CD8-positive, alpha-beta memory T cell (primary cell): ENCODE measurements around the gene ARMH1. TPM values are rescaled to one million over a fixed set of nuclear protein-coding genes. Genes with fewer than 3 reads are reported as not detected.

Experiments
- CTCF ChIA-PET: fragments of 350-600 bp; sonication (Branson Sonifier 250); formaldehyde crosslinking; loops from one replicate; lab custom pipeline; 2021; ENCODE audit warnings: antibody characterized with exemption; lab: Charles Lee
- POLR2A ChIA-PET: fragments of 350-600 bp; sonication (Branson Sonifier 250); formaldehyde crosslinking; loops from one replicate; lab custom pipeline; 2021; ENCODE audit warnings: antibody characterized with exemption; lab: Charles Lee
- DNase-seq, 5 donors: peaks; one replicate each; pipeline versions ENCODE4 v3.0.0 to v3.0.0-alpha.2; 2020 to 2022; ENCODE audit warnings: mixed read lengths in 1 of 5
- H3K27ac ChIP-seq: one replicate; pipeline ENCODE4 v1.7.0; 2013; ENCODE audit warnings: low read depth, mild to moderate bottlenecking, low read length, moderate library complexity
- H3K27me3 ChIP-seq: 2 replicates; pipeline ENCODE4 v1.7.0; 2013; ENCODE audit warnings: low read length, mild to moderate bottlenecking; ENCODE audit not compliant: insufficient read depth, poor library complexity, severe bottlenecking
- H3K36me3 ChIP-seq: 2 replicates; pipeline ENCODE4 v1.7.0; 2013; ENCODE audit warnings: mild to moderate bottlenecking, low read length, moderate library complexity; ENCODE audit not compliant: insufficient read depth
- H3K4me1 ChIP-seq: 2 replicates; pipeline ENCODE4 v1.7.0; 2013; ENCODE audit warnings: mild to moderate bottlenecking, low read length, moderate library complexity; ENCODE audit not compliant: insufficient read depth
- H3K4me3 ChIP-seq: 2 replicates; pipeline ENCODE4 v1.7.0; 2013; ENCODE audit warnings: mild to moderate bottlenecking, low read length
- H3K9me3 ChIP-seq: 2 replicates; pipeline ENCODE4 v1.7.0; 2013; ENCODE audit warnings: mild to moderate bottlenecking, low read length
- H3K27ac Mint-ChIP-seq, 8 donors: one replicate each; pipeline ENCODE4 v1.8.0; 2020 to 2021; ENCODE audit warnings: mixed read lengths in 8 of 8, mild to moderate bottlenecking in 6 of 8, inconsistent platforms in 3 of 8, moderate library complexity in 3 of 8
- H3K27me3 Mint-ChIP-seq, 2 donors: one replicate each; pipeline ENCODE4 v1.8.0; 2020 to 2021; ENCODE audit warnings: mixed read lengths in 2 of 2, mild to moderate bottlenecking in 1 of 2, moderate library complexity in 1 of 2
- H3K36me3 Mint-ChIP-seq, 3 donors: one replicate each; pipeline ENCODE4 v1.8.0; 2020 to 2021; ENCODE audit warnings: mixed read lengths in 3 of 3, inconsistent platforms in 1 of 3, mild to moderate bottlenecking in 1 of 3
- H3K4me1 Mint-ChIP-seq, 3 donors: one replicate each; pipeline ENCODE4 v1.8.0; 2020 to 2021; ENCODE audit warnings: mixed read lengths in 3 of 3, inconsistent platforms in 1 of 3, mild to moderate bottlenecking in 1 of 3
- H3K4me3 Mint-ChIP-seq, 7 donors: one replicate each; pipeline ENCODE4 v1.8.0; 2020 to 2021; ENCODE audit warnings: mixed read lengths in 7 of 7, mild to moderate bottlenecking in 6 of 7, moderate library complexity in 4 of 7, inconsistent platforms in 2 of 7
- H3K9me3 Mint-ChIP-seq, 5 donors: one replicate each; pipeline ENCODE4 v1.8.0; 2020 to 2022; ENCODE audit warnings: mixed read lengths in 5 of 5, mild to moderate bottlenecking in 3 of 5, moderate library complexity in 2 of 5, inconsistent platforms in 1 of 5
- polyA plus RNA-seq: library from polyadenylated mRNA; unstranded; fragments of 300-500 nt; fragmentation: Illumina TruSeq; gene quantifications from one replicate; pipeline ENCODE4 v1.2.3, GENCODE V29; 2021
- total RNA-seq, 2 experiments: library from RNA; stranded (reverse); gene quantifications; one replicate each; pipeline ENCODE4 v1.2.3, GENCODE V29; 2021

The ARMH1 gene
- total and polyA plus RNA-seq, 3 experiments from 2014 or later = 21.1 to 38.0 (median 33.3) TPM

DNA sequence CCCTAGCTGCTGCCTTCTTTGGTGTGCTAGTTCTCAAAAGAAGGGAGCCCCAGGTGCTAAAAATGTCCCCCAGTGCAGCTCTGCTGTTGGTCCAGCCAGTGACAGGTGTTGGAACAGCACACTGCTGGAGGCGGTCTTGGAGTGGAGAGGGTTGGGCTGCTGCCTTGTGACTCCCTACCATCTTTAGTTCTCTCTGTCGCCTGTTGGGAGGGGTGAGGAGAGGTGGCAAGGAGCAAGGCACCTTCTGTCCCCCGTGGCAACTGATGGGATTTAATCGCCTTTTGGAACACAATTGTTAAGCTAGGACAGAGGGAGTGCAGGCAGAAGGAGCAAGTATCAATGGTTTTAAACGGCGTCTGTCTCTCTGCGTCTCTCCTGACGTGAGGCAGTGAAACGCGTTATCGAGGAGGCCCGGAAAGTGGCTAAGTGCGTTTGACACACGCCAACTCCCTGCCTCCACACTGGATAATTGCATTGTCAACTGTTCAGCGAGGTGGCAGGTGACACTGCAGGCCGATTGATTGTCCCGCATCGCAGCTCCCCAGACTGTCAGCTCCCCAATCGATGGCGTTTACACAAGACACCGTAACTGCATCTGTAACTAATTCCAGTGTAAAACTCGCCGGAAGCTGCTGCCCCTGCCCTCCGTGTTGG is 34.2 kb upstream of the ARMH1 start:
- H3K27me3 ChIP-seq = no peaks in the 10 kb centered on the region
- DNase-seq = no peak
- no peaks in the 10 kb centered on the region for H3K9me3 ChIP-seq
- H3K36me3 ChIP-seq = peaks cover 67% of the 10 kb centered on the region
- H3K9me3 Mint-ChIP-seq = peaks cover 0 to 1% (median 0%) of the 10 kb centered on the region in 5 donors
- H3K4me3 ChIP-seq = no peak overlapping the region
- H3K4me1 ChIP-seq = no peaks in the 10 kb centered on the region
- no peak overlapping the region for H3K27ac ChIP-seq
- POLR2A ChIA-PET = no interaction called here
- peaks cover 14 to 18% (median 16%) of the 10 kb centered on the region in 3 donors for H3K4me1 Mint-ChIP-seq
- no peak overlapping the region for H3K4me3 Mint-ChIP-seq
- peak overlapping the region in 1 of 8 donors; percentile 61 for H3K27ac Mint-ChIP-seq
- H3K27me3 Mint-ChIP-seq = peaks cover 0 to 2% of the 10 kb centered on the region in 2 donors
- peaks cover 6 to 98% (median 15%) of the 10 kb centered on the region in 3 donors for H3K36me3 Mint-ChIP-seq
- CTCF ChIA-PET = interaction anchor here (1.3 to 7.9 kb wide), 2 partner anchors 12 to 30 kb away, joined by 3 to 41 read pairs; no protein-coding TSS in a partner anchor

DNA sequence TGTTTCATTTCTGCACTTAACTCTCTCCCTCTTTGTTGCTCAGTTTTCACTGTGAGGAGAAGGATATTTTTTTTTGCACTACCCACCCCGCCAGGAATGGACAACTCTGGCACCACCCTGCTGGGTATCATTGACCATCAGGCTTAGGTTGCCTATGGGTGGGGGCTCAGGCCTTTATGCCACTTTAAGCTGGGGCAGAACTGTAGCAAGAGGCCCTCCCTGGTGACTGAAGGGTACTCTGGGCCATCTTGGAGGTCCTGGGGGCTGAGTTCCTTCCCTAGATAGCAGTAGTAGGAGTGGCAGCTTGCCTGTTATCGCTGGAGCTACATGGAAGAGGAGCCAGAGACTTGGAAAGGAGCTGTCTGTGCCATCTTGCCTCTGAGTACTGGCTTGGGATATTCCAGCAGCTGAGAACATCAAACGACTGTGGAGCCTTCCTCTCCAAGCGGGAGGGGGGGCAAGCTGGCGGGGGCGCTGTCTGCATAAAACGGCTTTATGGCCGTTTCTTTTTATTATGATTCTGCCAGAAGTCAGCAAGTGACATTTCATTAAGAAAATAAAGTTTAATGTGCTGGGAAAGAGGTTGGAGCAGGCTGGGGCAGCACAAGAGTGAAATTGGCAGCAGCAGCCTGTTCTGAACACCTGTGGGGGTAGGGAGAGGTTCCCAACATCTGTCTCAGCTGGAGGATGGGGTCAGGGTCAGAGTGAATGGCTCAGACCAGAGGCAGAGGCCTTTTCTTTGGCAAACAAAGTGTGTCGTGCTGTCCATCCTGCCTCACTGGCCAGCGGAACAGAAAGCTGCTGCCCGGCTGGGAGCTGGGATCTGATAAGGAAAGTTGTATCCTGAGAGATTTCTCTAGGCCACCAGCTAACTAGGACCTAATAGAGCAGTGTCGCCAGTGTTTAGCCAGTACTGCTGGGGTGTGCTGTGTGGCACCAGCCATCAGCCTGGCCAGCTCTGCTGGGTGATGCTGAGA is 33.1 kb upstream of the ARMH1 start:
- Histone ChIP-seq H3K4me3 (no peak overlapping the region), H3K4me1 (no peaks in the 10 kb centered on the region), H3K36me3 (peaks cover 57% of the 10 kb centered on the region), H3K9me3 (no peaks in the 10 kb centered on the region), H3K27me3 (no peaks in the 10 kb centered on the region), H3K27ac (no peak overlapping the region)
- Mint-ChIP-seq H3K27me3 (peaks cover 0 to 2% of the 10 kb centered on the region in 2 donors), H3K36me3 (peaks cover 6 to 98% (median 15%) of the 10 kb centered on the region in 3 donors), H3K4me1 (peaks cover 5 to 11% (median 8%) of the 10 kb centered on the region in 3 donors), H3K9me3 (peaks cover 0 to 1% (median 0%) of the 10 kb centered on the region in 5 donors), H3K27ac (peak overlapping the region in 3 of 8 donors; percentile 38 to 92 (median 67)), H3K4me3 (no peak overlapping the region)
- ChIA-PET POLR2A (interaction anchor here (1.3 kb wide), 1 partner anchor 11 kb away, joined by 3 read pairs; no protein-coding TSS in a partner anchor), CTCF (interaction anchor here (1.2 to 7.9 kb wide), 2 partner anchors 11 to 69 kb away, joined by 4 to 41 read pairs; no protein-coding TSS in a partner anchor)
- no peak for DNase-seq

DNA sequence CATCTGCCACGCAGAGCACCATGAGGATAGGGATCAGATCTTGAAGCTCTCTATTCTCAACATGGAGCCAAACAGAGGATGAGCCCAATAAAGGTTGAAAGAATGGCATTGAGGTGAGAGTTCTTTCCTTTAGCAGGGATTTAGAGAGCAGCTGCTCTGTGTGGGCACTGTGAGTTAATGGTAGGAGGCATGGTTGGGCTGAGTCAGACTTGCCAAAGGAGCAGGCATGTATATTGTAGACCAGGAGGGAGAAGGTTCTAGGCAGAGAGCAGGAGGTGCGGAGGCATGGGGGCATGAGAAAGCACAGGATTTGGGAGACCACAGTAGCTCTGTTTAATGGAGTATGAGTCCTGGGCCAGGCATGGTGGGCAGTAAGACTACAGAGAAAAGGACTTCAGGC is 32.3 kb upstream of the ARMH1 start:
- peak overlapping the region in 4 of 8 donors; percentile 35 to 92 (median 70) for H3K27ac Mint-ChIP-seq
- CTCF ChIA-PET = interaction anchor here (1.2 to 7.9 kb wide), 2 partner anchors 10 to 70 kb away, joined by 4 to 41 read pairs; no protein-coding TSS in a partner anchor
- Histone ChIP-seq H3K27me3 (no peaks in the 10 kb centered on the region), H3K9me3 (no peaks in the 10 kb centered on the region), H3K4me3 (no peak overlapping the region), H3K4me1 (no peaks in the 10 kb centered on the region), H3K27ac (no peak overlapping the region), H3K36me3 (peaks cover 57% of the 10 kb centered on the region)
- H3K36me3 Mint-ChIP-seq = peaks cover 6 to 98% (median 13%) of the 10 kb centered on the region in 3 donors
- no peak for DNase-seq
- peaks cover 0 to 2% of the 10 kb centered on the region in 2 donors for H3K27me3 Mint-ChIP-seq
- H3K9me3 Mint-ChIP-seq = peaks cover 0 to 1% (median 0%) of the 10 kb centered on the region in 5 donors
- POLR2A ChIA-PET = interaction anchor here (1.3 kb wide), 1 partner anchor 11 kb away, joined by 3 read pairs; no protein-coding TSS in a partner anchor
- H3K4me1 Mint-ChIP-seq = peaks cover 4 to 11% (median 5%) of the 10 kb centered on the region in 3 donors
- H3K4me3 Mint-ChIP-seq = no peak overlapping the region

DNA sequence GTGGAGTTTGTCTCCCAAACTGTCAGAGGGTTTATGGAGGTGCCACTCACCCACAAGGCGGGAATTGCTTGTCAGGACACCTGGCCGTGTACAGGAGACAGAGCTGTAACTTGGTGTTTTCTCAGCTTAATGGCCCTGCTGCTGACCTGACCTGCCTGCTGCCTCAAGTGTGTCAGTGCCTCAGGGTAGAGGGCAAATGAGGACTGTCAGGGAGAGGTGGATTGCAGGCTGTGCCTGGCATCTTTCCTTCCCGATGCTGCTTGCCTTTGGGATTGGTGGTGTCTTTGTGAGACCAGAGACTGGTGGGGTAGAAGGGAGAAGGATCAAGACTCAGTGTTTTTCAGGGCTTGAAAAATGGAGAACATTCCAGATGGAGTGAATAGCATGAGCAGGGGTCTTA is 31.6 kb upstream of the ARMH1 start:
- peak overlapping the region in 4 of 8 donors; percentile 37 to 59 (median 46) for H3K27ac Mint-ChIP-seq
- peaks cover 61% of the 10 kb centered on the region for H3K36me3 ChIP-seq

DNA sequence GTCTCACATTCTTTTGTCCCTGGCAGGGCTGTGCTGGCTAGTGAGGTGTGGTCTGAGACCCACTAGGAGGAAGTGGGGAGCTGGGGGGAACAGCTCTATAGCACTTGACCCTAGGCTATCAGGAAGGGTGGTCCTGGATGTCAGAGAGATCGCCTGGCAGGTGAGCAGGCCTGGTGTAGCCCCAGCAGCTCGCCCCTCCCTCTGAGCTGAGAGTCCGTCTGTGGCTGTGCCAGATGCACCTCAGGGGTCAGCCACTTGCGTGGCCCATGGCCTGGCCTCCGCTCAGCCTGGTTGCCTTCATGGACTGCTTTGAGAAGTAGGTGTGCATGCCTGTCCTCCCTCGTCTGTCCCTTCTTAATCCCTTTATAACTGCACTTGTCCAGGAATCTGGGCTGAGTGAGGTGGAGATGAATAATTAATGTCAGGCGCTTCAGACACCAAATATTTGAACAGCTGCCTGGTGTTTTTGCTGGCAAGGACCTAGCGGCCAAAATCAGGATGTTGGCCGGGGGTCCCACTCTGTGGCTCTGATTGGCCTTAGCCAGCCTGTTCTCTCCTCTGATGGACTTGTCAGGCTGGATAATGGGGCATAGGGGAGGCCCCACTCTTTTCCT is 30.7 kb upstream of the ARMH1 start:
- no peaks in the 10 kb centered on the region for H3K9me3 ChIP-seq
- H3K4me3 ChIP-seq = no peak overlapping the region
- no peaks in the 10 kb centered on the region for H3K27me3 ChIP-seq
- Mint-ChIP-seq H3K4me1 (peaks cover 4 to 9% (median 5%) of the 10 kb centered on the region in 3 donors), H3K36me3 (peaks cover 6 to 98% (median 12%) of the 10 kb centered on the region in 3 donors), H3K9me3 (peaks cover 0 to 1% (median 0%) of the 10 kb centered on the region in 5 donors), H3K27ac (peak overlapping the region in 2 of 8 donors; percentile 38 to 43), H3K4me3 (no peak overlapping the region), H3K27me3 (peaks cover 0 to 1% of the 10 kb centered on the region in 2 donors)
- H3K4me1 ChIP-seq = no peaks in the 10 kb centered on the region
- ChIA-PET CTCF (interaction anchor here (7.9 kb wide), 1 partner anchor 8 kb away, joined by 41 read pairs; no protein-coding TSS in a partner anchor), POLR2A (no interaction called here)
- peaks cover 57% of the 10 kb centered on the region for H3K36me3 ChIP-seq
- no peak for DNase-seq
- no peak overlapping the region for H3K27ac ChIP-seq

More for the DNA sequence above, 31.6 kb upstream of the ARMH1 start:
- no peak for DNase-seq
- Histone ChIP-seq H3K9me3 (no peaks in the 10 kb centered on the region), H3K4me1 (no peaks in the 10 kb centered on the region), H3K4me3 (no peak overlapping the region), H3K27me3 (no peaks in the 10 kb centered on the region), H3K27ac (no peak overlapping the region)
- H3K9me3 Mint-ChIP-seq = peaks cover 0 to 1% (median 0%) of the 10 kb centered on the region in 5 donors
- peaks cover 4 to 9% (median 5%) of the 10 kb centered on the region in 3 donors for H3K4me1 Mint-ChIP-seq
- ChIA-PET CTCF (interaction anchor here (7.9 kb wide), 1 partner anchor 9 kb away, joined by 41 read pairs; no protein-coding TSS in a partner anchor), POLR2A (interaction anchor here (1.3 kb wide), 1 partner anchor 10 kb away, joined by 3 read pairs; no protein-coding TSS in a partner anchor)
- H3K4me3 Mint-ChIP-seq = no peak overlapping the region
- peaks cover 0 to 2% of the 10 kb centered on the region in 2 donors for H3K27me3 Mint-ChIP-seq
- peaks cover 6 to 98% (median 11%) of the 10 kb centered on the region in 3 donors for H3K36me3 Mint-ChIP-seq

DNA sequence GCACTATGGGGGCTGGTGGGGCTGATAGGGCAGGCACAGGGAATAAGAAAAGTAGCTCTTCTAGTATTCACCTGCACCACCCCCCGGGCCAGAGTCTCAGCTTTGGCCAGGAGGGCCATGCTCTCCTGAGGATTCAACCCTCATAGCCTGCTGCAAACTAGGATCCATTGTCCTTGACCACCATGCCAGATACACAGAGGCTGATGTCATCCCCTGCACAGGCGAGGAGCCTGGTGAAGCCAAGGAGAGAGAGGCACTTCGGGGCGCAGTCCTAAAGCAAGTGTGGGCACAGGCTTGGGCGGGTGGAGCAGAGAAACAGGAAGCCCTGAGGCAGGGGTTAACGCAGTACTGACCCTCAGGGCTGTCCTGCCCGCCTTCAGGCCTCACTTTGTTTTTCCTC is 29.7 kb upstream of the ARMH1 start:
- H3K27me3 Mint-ChIP-seq = no peaks in the 10 kb centered on the region
- no peak overlapping the region for H3K4me3 ChIP-seq
- H3K27me3 ChIP-seq = no peaks in the 10 kb centered on the region
- no peak overlapping the region for H3K4me3 Mint-ChIP-seq
- no peaks in the 10 kb centered on the region for H3K4me1 ChIP-seq
- peaks cover 0 to 7% (median 0%) of the 10 kb centered on the region in 3 donors for H3K4me1 Mint-ChIP-seq
- peaks cover 0 to 1% (median 0%) of the 10 kb centered on the region in 5 donors for H3K9me3 Mint-ChIP-seq
- peaks cover 56% of the 10 kb centered on the region for H3K36me3 ChIP-seq
- DNase-seq = no peak
- H3K27ac Mint-ChIP-seq = peak overlapping the region in 2 of 8 donors; percentile 9 to 44
- ChIA-PET CTCF (interaction anchor here (7.9 kb wide), 1 partner anchor 7 kb away, joined by 41 read pairs; no protein-coding TSS in a partner anchor), POLR2A (no interaction called here)
- H3K27ac ChIP-seq = no peak overlapping the region
- peaks cover 6 to 99% (median 13%) of the 10 kb centered on the region in 3 donors for H3K36me3 Mint-ChIP-seq
- no peaks in the 10 kb centered on the region for H3K9me3 ChIP-seq
